HepG2 (cell line): Measurements from ENCODE around the gene FOXP3. TPM values are rescaled to one million over a fixed set of nuclear protein-coding genes. Genes with fewer than 3 reads are reported as not detected.

ENCODE experiments used
- ARHGAP35 ChIP-seq: sonication (generic); formaldehyde crosslinking; IDR thresholded peaks from 2 replicates; pipeline ENCODE4 v1.9.0; 2022; ENCODE audit warnings: mild to moderate bottlenecking, inconsistent platforms, moderate library complexity, missing genetic modification reagents, borderline replicate concordance
- ATRX ChIP-seq: sonication (generic); formaldehyde crosslinking; IDR thresholded peaks from 2 replicates; pipeline ENCODE4 v1.4.0; 2020; ENCODE audit warnings: missing genetic modification reagents, borderline replicate concordance
- CHD4 ChIP-seq: fragments of 200-600 bp; sonication (generic); IDR thresholded peaks from 2 replicates; pipeline ENCODE4 v1.7.0; 2017; ENCODE audit warnings: mild to moderate bottlenecking, low read length, borderline replicate concordance
- FOSL2 ChIP-seq: sonication (generic); formaldehyde crosslinking; IDR thresholded peaks from 2 replicates; pipeline ENCODE4 v1.4.0; 2020; ENCODE audit warnings: missing genetic modification reagents
- GPN1 ChIP-seq: sonication (generic); formaldehyde crosslinking; IDR thresholded peaks from 2 replicates; pipeline ENCODE4 v1.5.1; 2020; ENCODE audit warnings: missing genetic modification reagents, borderline replicate concordance
- LCORL ChIP-seq, 2 experiments: fragments of 450-650 bp in 1 of 2; sonication (generic) in 1 of 2; formaldehyde crosslinking in 1 of 2; IDR thresholded peaks; 2 replicates each; pipeline versions ENCODE4 v1.5.0 to v1.6.1; 2017 to 2020; ENCODE audit warnings: antibody characterized with exemption in 1 of 2, missing genetic modification reagents in 1 of 2
- MYC ChIP-seq: sonication (generic); formaldehyde crosslinking; IDR thresholded peaks from 2 replicates; pipeline ENCODE4 v1.9.0; 2021; ENCODE audit warnings: missing genetic modification reagents, borderline replicate concordance
- NPAS2 ChIP-seq: sonication (generic); formaldehyde crosslinking; IDR thresholded peaks from 2 replicates; pipeline ENCODE4 v1.8.0; 2022; ENCODE audit warnings: mild to moderate bottlenecking, missing genetic modification reagents, borderline replicate concordance
- PHF5A ChIP-seq: IDR thresholded peaks from one replicate; pipeline ENCODE4 v1.6.1; 2018; ENCODE audit warnings: low read depth, missing genetic modification reagents; ENCODE audit not compliant: unreplicated experiment
- PRPF4 ChIP-seq: fragments of 200-400 bp; formaldehyde crosslinking; IDR thresholded peaks from 2 replicates; pipeline ENCODE4 v1.6.1; 2016; ENCODE audit warnings: low read length, low read depth; ENCODE audit not compliant: poor library complexity, severe bottlenecking
- RXRA ChIP-seq: sonication (generic); formaldehyde crosslinking; IDR thresholded peaks from 2 replicates; pipeline ENCODE4 v1.5.1; 2020; ENCODE audit warnings: missing genetic modification reagents
- TSC22D2 ChIP-seq: sonication (generic); formaldehyde crosslinking; IDR thresholded peaks from 2 replicates; pipeline ENCODE4 v1.5.1; 2020; ENCODE audit warnings: missing genetic modification reagents, mild to moderate bottlenecking, borderline replicate concordance
- XRCC5 ChIP-seq: fragments of 200-400 bp; formaldehyde crosslinking; optimal IDR thresholded peaks from 2 replicates; pipeline ENCODE3; 2017; ENCODE audit warnings: mild to moderate bottlenecking, low read length
- ZBTB3 ChIP-seq: sonication (generic); formaldehyde crosslinking; IDR thresholded peaks from 2 replicates; pipeline ENCODE4 v1.4.0; 2020; ENCODE audit warnings: low read depth, mild to moderate bottlenecking, moderate library complexity, missing genetic modification reagents, borderline replicate concordance
- ZNF136 ChIP-seq: sonication (generic); formaldehyde crosslinking; IDR thresholded peaks from 2 replicates; pipeline ENCODE4 v1.8.1; 2022; ENCODE audit warnings: low read depth, mild to moderate bottlenecking, moderate library complexity, missing genetic modification reagents
- ZNF143 ChIP-seq: sonication (generic); formaldehyde crosslinking; IDR thresholded peaks from 2 replicates; pipeline ENCODE4 v1.4.0; 2020; ENCODE audit warnings: missing genetic modification reagents
- ZNF224 ChIP-seq: sonication (generic); formaldehyde crosslinking; IDR thresholded peaks from 2 replicates; pipeline ENCODE4 v1.5.0; 2020; ENCODE audit warnings: mild to moderate bottlenecking, missing genetic modification reagents
- ZNF841 ChIP-seq: sonication (generic); formaldehyde crosslinking; IDR thresholded peaks from 2 replicates; pipeline ENCODE4 v1.8.1; 2023; ENCODE audit warnings: missing genetic modification reagents, borderline replicate concordance
- ZNF850 ChIP-seq: sonication (generic); formaldehyde crosslinking; conservative IDR thresholded peaks from 2 replicates; pipeline ENCODE4 v1.9.0; 2021; ENCODE audit warnings: mild to moderate bottlenecking, missing genetic modification reagents
- polyA plus RNA-seq, 8 experiments: library from polyadenylated mRNA; depleted of rRNA in 3 of 8; stranded (reverse) in 7 of 8; unstranded in 1 of 8; fragments of >200 nt; fragmentation: Illumina TruSeq in 4 of 8; extraction: Trizol in 4 of 8; gene quantifications; 2 replicates each; pipeline versions ENCODE4 v1.2.1 to v1.2.3, GENCODE V29; 2011 to 2016; ENCODE audit warnings: low read depth in 4 of 8, missing spikeins in 1 of 8, mixed read lengths in 1 of 8; ENCODE audit not compliant: insufficient read depth in 1 of 8
- total RNA-seq, 5 experiments: library from RNA; depleted of rRNA; stranded (reverse); fragments of >200 nt; fragmentation: Illumina TruSeq; extraction: Trizol; gene quantifications; 2 replicates each; pipeline ENCODE4 v1.2.3, GENCODE V29; 2016; ENCODE audit warnings: low read depth in 1 of 5
- TF ChIP-seq, protein P1 (sequence below): sonication (generic); formaldehyde crosslinking; IDR thresholded peaks from 2 replicates; pipeline ENCODE4 v1.4.0; 2020; ENCODE audit warnings: mild to moderate bottlenecking, missing genetic modification reagents
- TF ChIP-seq, protein P2 (sequence below): sonication (generic); formaldehyde crosslinking; IDR thresholded peaks from 2 replicates; pipeline ENCODE4 v1.8.0; 2022; ENCODE audit warnings: mild to moderate bottlenecking, missing genetic modification reagents, moderate library complexity
- TF ChIP-seq, protein P3 (sequence below): sonication (generic); formaldehyde crosslinking; IDR thresholded peaks from 2 replicates; pipeline ENCODE4 v1.5.0; 2020; ENCODE audit warnings: missing genetic modification reagents, mild to moderate bottlenecking, borderline replicate concordance

Gene FOXP3
- total and polyA plus RNA-seq, 2 of the 13 experiments (the other 11 are each of a cell fraction or from before 2014, with no cell fraction given), result 0.04 TPM; not detected in 1

DNA sequence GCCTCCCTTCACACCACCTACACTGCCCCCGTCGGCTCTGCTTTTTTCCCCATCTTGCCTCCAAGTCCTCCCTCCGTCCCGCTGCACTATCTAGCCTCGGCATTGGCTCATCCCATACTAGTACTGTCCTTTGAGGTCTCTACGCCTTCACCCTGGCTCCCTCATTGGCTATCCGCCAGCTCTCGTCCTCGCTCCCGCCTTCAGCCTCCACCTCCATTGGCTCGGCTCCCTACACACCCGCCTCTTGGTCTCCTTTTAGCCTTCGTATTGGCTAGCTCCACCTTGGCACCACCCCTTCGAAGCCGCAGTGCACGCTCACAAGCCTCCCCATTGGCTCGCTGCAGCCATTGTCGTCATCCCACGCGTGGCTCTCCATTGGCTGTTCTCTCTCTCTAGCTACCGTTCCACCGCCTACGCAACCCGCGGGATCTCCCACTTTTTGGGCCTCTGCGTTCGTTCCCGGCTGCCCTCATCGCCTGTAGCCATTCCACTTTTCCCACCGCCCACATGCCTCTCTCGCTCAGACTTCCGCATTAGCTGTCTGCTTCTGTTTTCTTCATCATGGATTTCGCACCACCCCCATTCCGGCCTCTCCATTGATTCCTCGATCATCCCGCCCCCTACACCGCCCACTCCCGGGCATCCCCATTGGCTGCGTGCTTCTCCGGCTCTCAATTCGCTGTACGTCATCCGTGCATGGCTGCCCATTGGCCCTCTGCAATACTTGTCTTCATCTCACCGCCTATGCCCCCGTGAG is 4.7 kb upstream of the FOXP3 start (continued):
- TF ChIP-seq, protein P1, sequence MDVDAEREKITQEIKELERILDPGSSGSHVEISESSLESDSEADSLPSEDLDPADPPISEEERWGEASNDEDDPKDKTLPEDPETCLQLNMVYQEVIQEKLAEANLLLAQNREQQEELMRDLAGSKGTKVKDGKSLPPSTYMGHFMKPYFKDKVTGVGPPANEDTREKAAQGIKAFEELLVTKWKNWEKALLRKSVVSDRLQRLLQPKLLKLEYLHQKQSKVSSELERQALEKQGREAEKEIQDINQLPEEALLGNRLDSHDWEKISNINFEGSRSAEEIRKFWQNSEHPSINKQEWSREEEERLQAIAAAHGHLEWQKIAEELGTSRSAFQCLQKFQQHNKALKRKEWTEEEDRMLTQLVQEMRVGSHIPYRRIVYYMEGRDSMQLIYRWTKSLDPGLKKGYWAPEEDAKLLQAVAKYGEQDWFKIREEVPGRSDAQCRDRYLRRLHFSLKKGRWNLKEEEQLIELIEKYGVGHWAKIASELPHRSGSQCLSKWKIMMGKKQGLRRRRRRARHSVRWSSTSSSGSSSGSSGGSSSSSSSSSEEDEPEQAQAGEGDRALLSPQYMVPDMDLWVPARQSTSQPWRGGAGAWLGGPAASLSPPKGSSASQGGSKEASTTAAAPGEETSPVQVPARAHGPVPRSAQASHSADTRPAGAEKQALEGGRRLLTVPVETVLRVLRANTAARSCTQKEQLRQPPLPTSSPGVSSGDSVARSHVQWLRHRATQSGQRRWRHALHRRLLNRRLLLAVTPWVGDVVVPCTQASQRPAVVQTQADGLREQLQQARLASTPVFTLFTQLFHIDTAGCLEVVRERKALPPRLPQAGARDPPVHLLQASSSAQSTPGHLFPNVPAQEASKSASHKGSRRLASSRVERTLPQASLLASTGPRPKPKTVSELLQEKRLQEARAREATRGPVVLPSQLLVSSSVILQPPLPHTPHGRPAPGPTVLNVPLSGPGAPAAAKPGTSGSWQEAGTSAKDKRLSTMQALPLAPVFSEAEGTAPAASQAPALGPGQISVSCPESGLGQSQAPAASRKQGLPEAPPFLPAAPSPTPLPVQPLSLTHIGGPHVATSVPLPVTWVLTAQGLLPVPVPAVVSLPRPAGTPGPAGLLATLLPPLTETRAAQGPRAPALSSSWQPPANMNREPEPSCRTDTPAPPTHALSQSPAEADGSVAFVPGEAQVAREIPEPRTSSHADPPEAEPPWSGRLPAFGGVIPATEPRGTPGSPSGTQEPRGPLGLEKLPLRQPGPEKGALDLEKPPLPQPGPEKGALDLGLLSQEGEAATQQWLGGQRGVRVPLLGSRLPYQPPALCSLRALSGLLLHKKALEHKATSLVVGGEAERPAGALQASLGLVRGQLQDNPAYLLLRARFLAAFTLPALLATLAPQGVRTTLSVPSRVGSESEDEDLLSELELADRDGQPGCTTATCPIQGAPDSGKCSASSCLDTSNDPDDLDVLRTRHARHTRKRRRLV, result no peak
- no peak for TF ChIP-seq ZNF850 (CRISPR knock-in tag)
- TF ChIP-seq, protein P2, sequence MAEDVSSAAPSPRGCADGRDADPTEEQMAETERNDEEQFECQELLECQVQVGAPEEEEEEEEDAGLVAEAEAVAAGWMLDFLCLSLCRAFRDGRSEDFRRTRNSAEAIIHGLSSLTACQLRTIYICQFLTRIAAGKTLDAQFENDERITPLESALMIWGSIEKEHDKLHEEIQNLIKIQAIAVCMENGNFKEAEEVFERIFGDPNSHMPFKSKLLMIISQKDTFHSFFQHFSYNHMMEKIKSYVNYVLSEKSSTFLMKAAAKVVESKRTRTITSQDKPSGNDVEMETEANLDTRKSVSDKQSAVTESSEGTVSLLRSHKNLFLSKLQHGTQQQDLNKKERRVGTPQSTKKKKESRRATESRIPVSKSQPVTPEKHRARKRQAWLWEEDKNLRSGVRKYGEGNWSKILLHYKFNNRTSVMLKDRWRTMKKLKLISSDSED, result no peak
- TF ChIP-seq ARHGAP35 (CRISPR knock-in tag), result no peak
- TF ChIP-seq CHD4, result no peak
- TF ChIP-seq ZNF224 (CRISPR knock-in tag), result no peak
- TF ChIP-seq ZNF841 (CRISPR knock-in tag), result no peak
- TF ChIP-seq, protein P3, sequence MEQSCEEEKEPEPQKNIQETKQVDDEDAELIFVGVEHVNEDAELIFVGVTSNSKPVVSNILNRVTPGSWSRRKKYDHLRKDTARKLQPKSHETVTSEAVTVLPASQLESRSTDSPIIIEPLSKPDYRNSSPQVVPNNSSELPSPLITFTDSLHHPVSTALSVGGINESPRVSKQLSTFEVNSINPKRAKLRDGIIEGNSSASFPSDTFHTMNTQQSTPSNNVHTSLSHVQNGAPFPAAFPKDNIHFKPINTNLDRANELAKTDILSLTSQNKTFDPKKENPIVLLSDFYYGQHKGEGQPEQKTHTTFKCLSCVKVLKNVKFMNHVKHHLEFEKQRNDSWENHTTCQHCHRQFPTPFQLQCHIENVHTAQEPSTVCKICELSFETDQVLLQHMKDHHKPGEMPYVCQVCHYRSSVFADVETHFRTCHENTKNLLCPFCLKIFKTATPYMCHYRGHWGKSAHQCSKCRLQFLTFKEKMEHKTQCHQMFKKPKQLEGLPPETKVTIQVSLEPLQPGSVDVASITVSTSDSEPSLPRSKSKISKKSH, result no peak
- no peak for TF ChIP-seq ZBTB3
- TF ChIP-seq RXRA (CRISPR knock-in tag), result no peak
- no peak for TF ChIP-seq TSC22D2 (CRISPR knock-in tag)
- no peak for TF ChIP-seq XRCC5
- TF ChIP-seq NPAS2 (CRISPR knock-in tag), result no peak
- peak; percentile 68; the same call in 1 of the 2 replicates for TF ChIP-seq ZNF143 (CRISPR knock-in tag)
- TF ChIP-seq PHF5A, result no peak
- TF ChIP-seq MYC (CRISPR knock-in tag), result 0 out of 2 replicates have a peak, but pooled peaks have one; percentile 5
- no peak for TF ChIP-seq FOSL2 (CRISPR knock-in tag)
- TF ChIP-seq ZNF136 (CRISPR knock-in tag), result no peak
- TF ChIP-seq GPN1 (CRISPR knock-in tag), result no peak
- no peak for TF ChIP-seq ATRX
- TF ChIP-seq PRPF4, result no peak
- TF ChIP-seq LCORL (IDR thresholded peaks at IDR 0.05), result no peak
- no peak for TF ChIP-seq LCORL (CRISPR knock-in tag; IDR thresholded peaks at IDR 0.05)
